ENCODE results near the gene SLAMF8. TPM values are rescaled to one million over a fixed set of nuclear protein-coding genes. Genes with fewer than 3 reads are reported as not detected.

SLAMF8 gene
- total RNA-seq, 1 experiment from 2014 or later, result not detected

DNA sequence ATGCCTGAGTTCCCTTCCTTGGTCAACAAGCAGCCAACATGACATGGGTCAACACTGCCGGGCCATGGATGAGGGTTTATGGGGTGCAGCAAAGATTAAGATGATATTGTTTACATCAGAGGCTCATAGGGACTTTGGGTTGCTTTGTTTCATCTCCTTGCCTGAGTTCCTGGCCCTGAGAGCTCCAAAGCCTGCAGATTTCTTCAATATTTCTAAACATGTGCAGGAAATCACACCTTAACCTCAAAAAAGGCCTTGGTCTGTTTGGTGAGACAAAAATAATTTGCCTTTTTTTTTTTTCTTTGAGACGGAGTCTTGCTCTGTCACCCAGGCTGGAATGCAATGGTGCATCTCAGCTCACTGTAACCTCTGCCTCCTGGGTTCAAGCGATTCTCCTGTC, 876 bp downstream of the SLAMF8 start:
- no CpG with 5 or more reads among the region's 3 CpGs for WGBS (ENCODE audit: extremely low coverage, insufficient read length, low lambda C conversion rate)
- no peaks in the 10 kb centered on the region for H3K9me3 Mint-ChIP-seq
- TF ChIP-seq, protein P1, sequence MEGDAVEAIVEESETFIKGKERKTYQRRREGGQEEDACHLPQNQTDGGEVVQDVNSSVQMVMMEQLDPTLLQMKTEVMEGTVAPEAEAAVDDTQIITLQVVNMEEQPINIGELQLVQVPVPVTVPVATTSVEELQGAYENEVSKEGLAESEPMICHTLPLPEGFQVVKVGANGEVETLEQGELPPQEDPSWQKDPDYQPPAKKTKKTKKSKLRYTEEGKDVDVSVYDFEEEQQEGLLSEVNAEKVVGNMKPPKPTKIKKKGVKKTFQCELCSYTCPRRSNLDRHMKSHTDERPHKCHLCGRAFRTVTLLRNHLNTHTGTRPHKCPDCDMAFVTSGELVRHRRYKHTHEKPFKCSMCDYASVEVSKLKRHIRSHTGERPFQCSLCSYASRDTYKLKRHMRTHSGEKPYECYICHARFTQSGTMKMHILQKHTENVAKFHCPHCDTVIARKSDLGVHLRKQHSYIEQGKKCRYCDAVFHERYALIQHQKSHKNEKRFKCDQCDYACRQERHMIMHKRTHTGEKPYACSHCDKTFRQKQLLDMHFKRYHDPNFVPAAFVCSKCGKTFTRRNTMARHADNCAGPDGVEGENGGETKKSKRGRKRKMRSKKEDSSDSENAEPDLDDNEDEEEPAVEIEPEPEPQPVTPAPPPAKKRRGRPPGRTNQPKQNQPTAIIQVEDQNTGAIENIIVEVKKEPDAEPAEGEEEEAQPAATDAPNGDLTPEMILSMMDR (conservative IDR thresholded peaks at IDR 0.05), result no peak
- no peak overlapping the region for H3K9ac ChIP-seq (ENCODE audit: extremely low read depth, insufficient read length, low read length)
- no peak overlapping the region for H2AK5ac ChIP-seq (ENCODE audit: insufficient read length, low read length)
- no peak overlapping the region for H4K91ac ChIP-seq (ENCODE audit: insufficient read length, low read depth, low read length)
- H3K27me3 Mint-ChIP-seq (ENCODE audit: low read depth), result peaks cover 45% of the 10 kb centered on the region
- no peak overlapping the region for H3K27ac ChIP-seq (ENCODE audit: insufficient read length, low read depth, low read length)
- H2AFZ ChIP-seq (ENCODE audit: low read length), result no peak overlapping the region
- H4K8ac ChIP-seq (replicated peaks; ENCODE audit: insufficient read length, low read depth, low read length), result no peak overlapping the region
- H3K14ac ChIP-seq (ENCODE audit: insufficient read depth, low read length), result no peak overlapping the region
- H4K5ac ChIP-seq (ENCODE audit: insufficient read length, low read depth, low read length), result no peak overlapping the region
- DNase-seq, result no peak
- H3K4me2 ChIP-seq (ENCODE audit: insufficient read depth, insufficient read length, low read length), result no peak overlapping the region
- H3K4me3 Mint-ChIP-seq, result no peak overlapping the region
- H3K18ac ChIP-seq (ENCODE audit: insufficient read length, low read depth, low read length), result no peak overlapping the region
- peaks cover 24 to 29% of the 10 kb centered on the region in 2 experiments for H3K4me1 Mint-ChIP-seq
- no peaks in the 10 kb centered on the region for H3K27me3 ChIP-seq (ENCODE audit: insufficient read depth, low read length)
- H3T11ph ChIP-seq (ENCODE audit: low read length), result no peak overlapping the region
- no peak overlapping the region for H2BK20ac ChIP-seq (ENCODE audit: low read depth, low read length, poor library complexity, severe bottlenecking)
- H3K23ac ChIP-seq (ENCODE audit: insufficient read length, low read depth, low read length), result no peak overlapping the region
- H2BK5ac ChIP-seq (ENCODE audit: insufficient read length, low read length), result no peak overlapping the region
- H3K9me3 ChIP-seq (ENCODE audit: control insufficient read depth, low read depth, low read length), result no peaks in the 10 kb centered on the region
- H3K4ac ChIP-seq (ENCODE audit: low read depth, low read length), result no peak overlapping the region
- H3K56ac ChIP-seq (ENCODE audit: insufficient read length, low read depth, low read length), result no peak overlapping the region
- H3K36me3 Mint-ChIP-seq (ENCODE audit: insufficient read depth in 1 of 3, low read depth in 3 of 3), result no peaks in the 10 kb centered on the region
- no peak overlapping the region for H2BK12ac ChIP-seq (ENCODE audit: insufficient read length, low read depth, low read length)
- H3K23me2 ChIP-seq (ENCODE audit: insufficient read length, low read depth, low read length, poor library complexity, severe bottlenecking), result no peaks in the 10 kb centered on the region
- no peaks in the 10 kb centered on the region for H3K79me2 ChIP-seq (ENCODE audit: insufficient read depth, low read length)
- H2BK15ac ChIP-seq (ENCODE audit: low read depth, low read length), result no peak overlapping the region
- no peak overlapping the region for H3K27ac Mint-ChIP-seq
- H3K4me1 ChIP-seq (ENCODE audit: insufficient read depth, low read length), result no peaks in the 10 kb centered on the region
- H2BK120ac ChIP-seq (ENCODE audit: low read depth, low read length, poor library complexity, severe bottlenecking), result no peak overlapping the region
- no peaks in the 10 kb centered on the region for H4K20me1 ChIP-seq (ENCODE audit: control insufficient read depth, insufficient read depth, insufficient read length)
- no peaks in the 10 kb centered on the region for H3K79me1 ChIP-seq (ENCODE audit: insufficient read depth, low read depth, low read length, poor library complexity, severe bottlenecking)
